Head of caudate nucleus (tissue), 42 donors: ENCODE data around the gene FNDC1.
A peak's percentile ranks its signal among the peaks of the same experiment; 100 is the strongest.

Experiments used
- DNase-seq, 42 donors: peaks; one replicate each; pipeline versions ENCODE4 v3.0.0 to v3.0.0-alpha.2; 2020 to 2021; ENCODE audit warnings: mixed read lengths in 7 of 42
- intact Hi-C: fragments of 100-400 bp; cut with DNase I; formaldehyde crosslinking; loops from one replicate; pipeline ENCODE4 v1.15.0; 2022

The FNDC1 gene

DNA sequence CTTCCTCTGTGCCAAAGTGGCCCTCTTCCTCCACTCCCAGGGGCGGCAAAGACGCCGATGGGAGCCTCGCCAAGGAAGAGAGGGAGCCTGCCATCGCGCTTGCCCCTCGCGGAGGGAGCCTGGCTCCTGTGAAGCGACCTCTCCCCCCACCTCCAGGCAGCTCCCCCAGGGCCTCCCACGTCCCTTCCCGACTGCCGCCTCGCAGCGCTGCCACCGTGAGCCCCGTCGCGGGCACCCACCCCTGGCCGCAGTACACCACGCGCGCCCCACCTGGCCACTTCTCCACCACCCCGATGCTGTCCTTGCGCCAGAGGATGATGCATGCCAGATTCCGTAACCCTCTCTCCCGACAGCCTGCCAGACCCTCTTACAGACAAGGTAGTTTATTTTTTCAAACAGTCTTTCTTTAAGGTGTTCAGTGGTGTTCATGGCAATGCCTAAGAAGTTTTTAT lies 64.9 kb downstream of the FNDC1 start:
- intact Hi-C loops, result no loop called here
- no peak for DNase-seq

DNA sequence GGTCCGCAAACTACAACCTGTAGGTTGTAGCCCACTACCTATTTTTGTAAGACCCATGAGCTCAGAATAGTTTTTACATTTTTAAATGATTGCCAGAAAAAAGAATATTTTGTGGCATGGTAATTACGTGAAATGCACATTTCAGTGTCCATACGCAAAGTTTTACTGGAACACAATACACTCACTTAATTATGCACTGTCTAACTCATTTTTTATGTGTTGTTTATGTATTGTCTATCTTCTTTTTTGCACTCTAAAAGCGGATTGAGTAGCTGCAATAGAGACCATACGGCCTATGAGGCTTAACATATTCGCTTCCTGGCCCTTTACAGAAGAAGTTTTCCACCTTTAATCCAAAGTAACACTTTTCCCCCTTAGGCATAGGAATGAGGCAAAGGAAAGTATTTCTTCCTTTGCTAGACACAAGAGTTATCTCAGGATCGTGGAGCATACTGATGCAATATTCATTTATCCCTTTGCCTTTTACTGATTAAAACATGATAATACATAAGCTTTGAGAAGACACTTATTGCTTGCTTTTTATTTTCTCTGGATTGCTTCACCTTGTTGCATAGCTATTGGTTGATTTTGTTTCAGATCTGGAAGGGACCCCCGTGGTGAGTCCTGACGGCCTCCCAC lies 69.8 kb downstream of the FNDC1 start:
- intact Hi-C loops, result no loop called here
- DNase-seq, result no peak

DNA sequence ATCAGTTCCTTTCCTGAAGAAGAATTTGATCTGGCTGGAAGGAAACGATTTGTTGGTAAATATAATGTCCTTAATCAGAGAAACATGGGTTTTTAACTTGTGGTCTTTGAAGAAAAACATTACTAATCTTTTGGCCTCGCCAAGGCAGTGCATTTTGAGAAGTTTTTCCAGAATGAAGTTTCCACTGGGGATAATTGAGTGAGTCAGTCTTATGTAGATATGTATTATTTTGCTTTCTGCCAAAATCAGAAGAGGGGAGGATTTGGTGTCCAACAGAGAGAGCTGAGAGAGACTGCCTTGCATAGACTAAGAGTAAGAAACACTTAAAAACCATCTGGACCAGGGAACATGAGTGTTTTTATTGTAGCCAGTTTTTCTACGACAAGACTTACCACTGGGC lies 79.9 kb downstream of the FNDC1 start:
- intact Hi-C loops, result no loop called here
- no peak for DNase-seq

DNA sequence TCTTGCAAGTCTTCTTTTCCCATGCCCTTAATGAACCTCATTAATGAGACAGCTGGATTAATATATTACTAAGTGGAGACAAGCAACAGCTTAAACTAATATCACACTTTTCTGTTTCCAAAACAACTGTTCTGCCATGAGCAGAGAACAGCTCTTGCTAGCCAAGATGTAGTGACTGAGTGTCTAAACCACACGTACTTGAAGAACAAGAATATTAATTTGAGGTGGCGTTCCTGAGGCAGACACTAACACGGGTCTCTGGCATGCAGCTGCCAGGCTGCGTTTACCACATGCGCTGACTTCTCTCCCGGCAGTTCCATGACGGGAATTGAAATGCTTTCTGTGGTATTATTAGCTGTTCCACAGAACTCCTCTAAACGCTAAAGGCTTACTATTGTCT lies 80.6 kb downstream of the FNDC1 start:
- intact Hi-C loops, result no loop called here
- DNase-seq, result no peak

DNA sequence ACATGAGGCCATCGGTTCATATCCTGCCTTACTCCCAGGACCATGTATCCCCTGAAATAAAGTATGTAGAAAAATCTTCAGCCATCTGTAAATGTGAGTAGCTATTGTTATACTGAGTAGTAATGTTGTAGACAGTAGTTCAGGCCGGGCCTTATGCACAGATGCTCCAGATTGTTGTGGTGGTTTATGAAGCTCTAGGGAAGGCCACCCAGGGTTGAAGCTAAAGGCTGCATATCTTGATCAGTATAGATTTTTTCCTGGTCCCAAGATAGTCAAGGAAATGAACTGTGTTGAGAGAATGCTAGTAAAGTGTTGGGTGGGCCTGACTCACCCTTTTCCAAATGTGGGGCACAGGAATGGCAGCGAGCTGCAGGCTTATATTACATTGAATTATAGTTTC lies 81.4 kb downstream of the FNDC1 start:
- DNase-seq, result no peak
- intact Hi-C loops, result no loop called here

DNA sequence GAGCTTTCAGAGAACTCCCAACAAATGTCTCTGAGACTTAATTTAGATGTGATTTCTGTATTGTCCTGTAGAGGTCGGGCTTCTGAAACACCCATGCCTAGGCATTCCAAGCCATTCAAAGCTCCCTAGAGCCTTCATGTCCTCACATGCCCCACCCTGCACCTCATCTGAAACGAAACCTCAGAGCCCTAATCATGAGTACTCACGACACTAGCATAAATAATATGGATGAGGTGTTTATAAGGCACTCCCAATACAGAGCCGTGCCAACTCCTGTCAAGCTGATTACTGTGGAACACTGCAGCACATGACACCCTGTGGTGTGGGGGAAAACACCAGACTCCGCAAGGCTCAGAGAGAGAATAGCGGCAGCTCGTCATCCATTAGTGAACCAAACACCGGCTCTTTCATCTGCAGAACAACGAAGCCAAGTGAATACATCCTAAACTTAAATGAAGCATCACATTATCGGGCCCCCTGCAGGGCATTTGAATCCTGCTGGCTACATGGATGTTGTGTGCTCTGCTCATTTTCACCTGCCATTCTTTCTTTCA lies 83.8 kb downstream of the FNDC1 start:
- intact Hi-C loops, result no loop called here

DNA sequence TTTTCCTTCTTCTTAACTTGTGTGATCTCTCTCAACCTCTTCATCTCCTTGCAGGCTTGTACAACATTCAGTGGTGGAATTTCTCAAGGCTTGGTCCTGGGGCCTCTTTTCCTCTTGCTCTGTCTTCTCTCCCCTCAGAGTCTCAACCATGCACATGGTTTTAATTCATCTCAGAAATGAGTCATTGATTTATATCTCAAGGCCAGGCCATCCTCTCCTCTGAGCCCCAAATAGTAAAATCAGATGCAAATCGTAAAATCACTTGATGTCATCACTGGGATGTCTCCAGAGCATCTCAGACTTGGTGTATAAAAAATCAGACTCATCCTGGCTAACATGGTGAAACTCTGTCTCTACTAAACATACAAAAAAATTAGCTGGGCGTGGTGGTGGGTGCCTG lies 85.0 kb downstream of the FNDC1 start:
- no peak for DNase-seq
- intact Hi-C loops, result no loop called here

More for the DNA sequence above, 83.8 kb downstream of the FNDC1 start:
- DNase-seq, result peak in 18 of 42 donors; percentile 3 to 65 (median 32)

DNA sequence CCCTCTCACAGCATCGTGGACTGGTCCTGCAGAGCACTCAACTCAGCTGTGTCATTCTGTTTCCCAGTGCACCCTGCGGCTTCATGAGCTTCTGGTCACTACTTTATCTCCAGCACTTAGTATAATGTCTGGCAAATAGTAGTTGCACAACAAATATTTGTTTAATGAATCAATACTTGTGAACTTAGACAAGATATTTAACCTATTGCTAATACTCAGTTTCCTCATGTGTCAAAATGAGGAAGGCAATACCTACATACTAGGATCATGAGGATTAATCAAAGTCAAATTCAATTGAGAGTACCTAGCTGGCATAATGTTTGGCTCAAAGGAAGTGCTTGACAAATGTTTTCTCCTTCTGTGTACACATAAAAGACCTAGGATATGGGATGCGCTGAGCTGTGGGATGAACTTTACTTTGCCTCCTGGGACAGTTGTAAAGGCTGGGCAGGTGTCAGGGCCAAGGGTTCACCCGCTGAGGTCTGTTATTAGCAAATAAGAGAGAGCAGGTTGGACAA lies 86.3 kb downstream of the FNDC1 start:
- no peak for DNase-seq
- intact Hi-C loops, result no loop called here

DNA sequence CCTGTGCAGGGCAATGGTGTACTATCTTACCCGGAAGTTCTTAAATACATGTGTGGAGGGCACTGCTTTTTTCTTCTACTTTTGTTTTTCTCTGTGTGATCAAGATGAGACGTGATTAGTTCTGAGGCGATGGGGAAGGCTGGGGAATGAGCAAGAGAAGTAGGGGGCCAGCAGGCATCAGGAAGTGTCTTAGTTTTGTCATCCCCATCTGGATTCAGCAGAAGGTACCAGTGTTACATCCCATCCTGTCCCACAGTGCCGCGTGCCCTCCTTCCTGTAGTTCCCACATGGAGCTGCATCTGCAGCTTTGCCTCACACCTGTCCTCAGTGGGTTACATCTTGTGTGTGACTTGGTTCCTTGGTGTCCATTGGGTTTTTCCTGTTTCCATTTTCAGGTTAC lies 86.9 kb downstream of the FNDC1 start:
- intact Hi-C loops, result no loop called here

DNA sequence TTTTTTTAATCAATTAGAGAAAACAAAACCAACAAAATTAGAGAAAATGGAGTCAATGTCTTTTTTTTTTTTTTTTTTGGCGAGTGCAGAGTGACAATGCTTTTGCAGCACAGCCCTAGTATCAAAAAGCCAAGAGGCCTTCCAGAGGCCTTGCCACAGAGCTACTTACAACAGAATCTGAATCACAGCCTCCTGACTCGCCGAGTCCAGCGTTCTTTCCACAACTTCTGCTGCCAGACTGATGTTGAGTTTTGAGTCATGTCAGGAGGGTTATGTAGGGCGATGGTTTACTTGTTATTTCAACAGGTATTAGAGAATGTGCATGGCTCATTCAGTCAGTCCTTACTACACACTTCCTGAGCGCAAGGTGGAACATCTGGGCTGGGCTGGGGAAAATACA lies 88.6 kb downstream of the FNDC1 start:
- intact Hi-C loops, result no loop called here
- no peak for DNase-seq

More for the DNA sequence above, 86.9 kb downstream of the FNDC1 start:
- DNase-seq, result no peak

DNA sequence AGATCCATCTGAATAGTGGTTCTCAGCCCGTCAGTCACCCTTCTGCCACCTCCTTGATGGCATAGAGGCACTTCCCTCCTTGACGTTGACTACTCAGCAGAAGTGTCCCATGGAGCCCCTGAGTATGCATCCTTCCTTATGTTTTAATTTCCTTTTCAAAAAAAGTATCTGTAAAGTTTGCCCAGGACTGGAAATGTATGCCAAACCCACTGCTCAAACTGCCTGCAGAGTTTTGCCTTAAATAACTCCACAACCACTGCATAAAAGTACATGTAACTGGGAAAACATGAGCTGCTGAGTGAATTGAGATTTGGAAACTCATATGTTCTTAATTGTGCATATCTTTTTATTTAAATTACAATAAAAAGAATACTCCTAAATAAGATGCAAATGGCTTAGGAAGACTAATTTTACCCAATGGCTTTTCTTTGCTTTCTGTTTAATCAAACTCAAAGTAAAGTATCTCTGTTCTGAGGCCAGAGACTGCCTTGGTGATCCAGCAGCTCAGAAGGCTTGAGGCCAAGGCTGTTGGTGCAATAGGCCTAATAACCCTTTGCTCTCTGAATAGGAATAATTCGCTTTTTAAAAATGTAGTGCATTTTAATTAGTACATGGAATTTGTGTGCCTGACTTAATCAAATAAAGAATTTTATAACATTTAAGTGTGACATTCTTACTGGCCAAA lies 90.4 kb downstream of the FNDC1 start:
- intact Hi-C loops, result no loop called here

DNA sequence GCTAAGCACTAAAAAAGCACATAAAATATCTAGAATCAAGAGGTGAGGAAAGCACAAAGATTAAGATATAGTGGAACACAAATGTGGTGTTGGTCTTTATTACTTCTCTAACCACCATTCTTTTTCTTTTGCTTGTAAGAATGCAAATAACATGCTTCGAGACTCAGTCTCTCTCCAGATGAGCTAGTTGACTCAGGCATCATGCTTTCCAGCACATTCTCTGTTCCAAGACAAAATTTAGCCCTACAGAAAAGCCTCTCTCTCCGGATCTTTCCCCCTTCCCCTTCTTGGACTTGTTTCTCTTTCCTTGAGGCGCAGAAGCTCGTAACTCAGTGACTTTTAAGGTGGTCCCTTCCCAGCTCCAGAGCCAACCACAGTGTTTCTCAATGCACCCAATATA lies 91.0 kb downstream of the FNDC1 start:
- DNase-seq, result no peak
- intact Hi-C loops, result no loop called here

More for the DNA sequence above, 90.4 kb downstream of the FNDC1 start:
- no peak for DNase-seq

DNA sequence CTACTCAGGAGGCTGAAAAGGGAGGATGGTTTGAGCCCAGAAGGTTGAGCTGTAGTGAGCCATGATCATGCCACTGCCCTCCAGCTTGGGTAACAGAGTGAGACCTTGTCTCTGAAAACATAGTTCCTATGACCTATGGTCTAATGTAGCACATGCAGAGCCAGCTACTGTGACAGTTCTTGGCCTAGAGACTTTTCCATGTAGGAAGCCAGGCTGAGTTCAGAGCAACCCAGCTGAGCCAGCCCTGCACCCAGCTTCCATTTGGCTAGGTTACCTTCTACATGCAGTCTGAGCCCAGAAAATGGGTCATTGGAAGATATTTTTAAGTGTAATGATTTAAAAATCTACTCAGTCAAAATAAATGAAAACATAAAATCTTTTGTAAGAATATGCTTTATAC lies 92.8 kb downstream of the FNDC1 start:
- no peak for DNase-seq
- intact Hi-C loops, result no loop called here

DNA sequence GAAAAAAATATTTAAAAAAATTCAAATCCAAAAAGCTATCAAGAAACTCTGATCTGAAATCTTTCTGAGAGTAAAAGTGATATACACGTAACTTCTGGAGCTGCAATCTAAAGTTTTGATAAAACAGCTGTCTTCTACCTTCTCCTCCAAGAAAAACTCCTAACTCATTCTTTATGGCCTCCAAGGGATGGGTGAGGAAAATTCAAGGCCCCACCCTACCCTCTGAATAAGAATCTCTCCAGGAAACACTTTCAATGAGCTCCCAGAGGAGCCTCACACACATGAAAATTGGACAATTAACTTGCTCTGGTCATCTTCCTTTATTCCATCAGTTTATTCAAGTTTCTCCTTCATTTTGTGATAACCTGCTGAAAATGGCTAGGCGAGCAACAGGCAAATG lies 93.4 kb downstream of the FNDC1 start:
- intact Hi-C loops, result no loop called here
- no peak for DNase-seq

DNA sequence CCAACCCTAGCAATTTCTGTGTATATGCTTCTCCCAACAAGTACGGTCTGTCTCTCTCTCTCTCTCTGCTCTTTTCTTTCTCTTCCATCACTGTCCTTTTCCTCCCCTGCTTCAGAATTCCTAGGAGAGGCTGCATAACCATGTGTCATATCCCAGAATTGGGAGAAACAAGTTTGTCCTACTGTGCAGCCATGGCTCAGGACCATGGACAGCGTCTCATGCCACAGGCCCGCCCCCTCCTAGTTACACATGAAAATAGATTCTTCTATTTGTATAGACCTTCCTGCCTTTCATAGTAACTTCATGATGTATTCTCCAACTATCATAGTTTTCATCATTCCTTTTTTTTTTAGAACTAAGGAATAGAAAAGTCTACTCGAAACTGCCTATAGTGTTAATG lies 98.0 kb downstream of the FNDC1 start:
- DNase-seq, result peak in 1 of 42 donors; percentile 32
- intact Hi-C loops, result no loop called here

DNA sequence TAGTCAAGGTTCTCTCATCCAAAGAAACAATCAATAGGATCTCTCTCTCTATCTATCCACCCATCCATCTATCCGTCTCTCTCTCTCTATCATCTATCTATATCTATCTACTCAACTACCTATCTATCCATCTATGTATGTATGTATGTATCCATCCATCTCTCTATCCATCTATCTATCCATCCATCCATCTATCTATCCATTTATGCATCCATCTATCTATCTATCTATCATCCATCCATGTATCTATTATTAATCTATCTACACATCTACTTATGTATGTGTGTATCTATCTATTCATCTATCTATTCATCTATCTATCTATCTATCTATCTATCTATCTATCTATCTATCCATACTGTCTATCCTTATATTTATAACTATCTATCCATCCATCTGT lies 99.3 kb downstream of the FNDC1 start:
- no peak for DNase-seq
- intact Hi-C loops, result no loop called here

DNA sequence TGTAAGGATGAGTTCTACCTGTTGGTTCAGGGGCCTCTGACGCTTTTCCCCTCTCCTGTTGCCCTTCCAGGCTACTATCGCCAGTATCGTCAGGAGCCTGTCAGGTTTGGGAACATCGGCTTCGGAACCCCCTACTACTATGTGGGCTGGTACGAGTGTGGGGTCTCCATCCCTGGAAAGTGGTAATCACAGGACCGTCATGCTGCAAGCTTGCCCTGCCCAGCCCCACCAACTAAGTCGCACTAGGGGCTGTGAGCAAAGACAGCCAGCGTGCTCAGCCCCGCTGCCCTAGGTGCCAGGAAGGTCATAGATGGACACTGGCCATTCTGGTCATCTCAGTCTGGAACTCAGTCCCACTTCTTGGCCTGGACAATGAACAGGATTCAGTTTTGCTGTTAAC lies 102.1 kb downstream of the FNDC1 start:
- intact Hi-C loops, result no loop called here
- DNase-seq, result no peak

DNA sequence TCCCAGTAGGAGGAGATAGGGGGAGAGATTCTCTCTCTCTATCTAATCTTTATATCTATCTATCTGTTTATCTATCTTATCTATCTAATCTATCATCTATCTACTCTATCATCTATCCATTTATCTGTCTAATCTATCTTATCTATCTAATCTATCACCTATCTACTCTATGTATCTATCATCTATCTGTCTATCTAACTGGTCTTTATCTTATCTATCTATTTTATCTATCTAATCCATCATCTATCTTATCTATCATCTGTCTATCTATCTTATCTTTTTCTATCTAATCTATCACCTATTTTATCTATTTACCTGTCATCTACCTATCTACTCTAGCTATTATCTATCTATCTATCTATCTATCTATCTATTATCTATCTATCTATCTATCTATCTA lies 109.4 kb downstream of the FNDC1 start:
- DNase-seq, result no peak
- intact Hi-C loops, result no loop called here

DNA sequence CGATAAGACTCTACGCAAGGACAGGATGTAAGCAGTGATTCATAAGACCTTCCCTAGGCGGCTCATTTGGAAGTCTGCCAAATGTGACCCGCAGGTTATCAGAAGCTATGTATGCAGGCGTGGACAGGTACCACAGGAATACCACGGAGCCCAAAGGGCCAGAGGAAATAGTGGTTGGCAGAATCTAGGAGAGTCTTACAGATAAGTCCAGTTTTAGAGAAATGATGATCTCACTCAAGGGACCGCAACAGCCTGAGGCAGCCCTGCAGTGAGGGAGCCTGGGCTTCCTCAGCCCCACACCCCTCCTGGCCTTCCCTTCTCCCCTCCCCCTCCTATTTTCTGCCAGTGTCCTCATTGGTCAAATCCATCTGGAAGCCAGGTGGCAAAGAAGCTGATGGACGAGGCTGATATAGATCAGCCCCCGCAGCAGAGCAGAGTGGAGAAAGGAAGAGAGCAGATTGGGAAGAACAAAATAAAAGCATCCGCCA lies 110.6 kb downstream of the FNDC1 start:
- DNase-seq, result no peak
- intact Hi-C loops, result no loop called here

DNA sequence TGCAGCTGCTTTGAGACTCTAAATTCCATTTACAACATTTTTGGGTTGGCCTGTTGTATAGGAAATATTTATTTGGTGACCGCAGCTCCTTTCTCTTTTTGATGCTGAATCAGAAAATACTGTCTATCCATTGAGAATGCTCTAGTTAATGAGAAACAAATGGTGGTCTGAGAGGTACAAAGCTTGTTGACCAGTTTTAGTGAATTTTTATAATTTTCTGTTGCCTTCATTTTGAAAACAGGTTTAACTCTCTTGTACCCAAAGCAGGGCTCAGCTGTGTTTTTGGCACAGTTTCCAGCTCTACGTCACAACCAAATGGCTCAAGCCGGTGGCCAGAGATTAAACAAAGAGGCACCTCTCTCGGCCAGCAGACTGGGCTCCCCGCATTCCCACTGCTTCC lies 113.2 kb downstream of the FNDC1 start:
- no peak for DNase-seq
- intact Hi-C loops, result no loop called here
